Naive thymus-derived CD8-positive, alpha-beta T cell (primary cell): ENCODE data around the gene AFF3. TPM values are rescaled to one million over a fixed set of nuclear protein-coding genes. Genes with fewer than 3 reads are reported as not detected.

ENCODE experiments used
- ATAC-seq, 2 donors: fragments of 150-1000 bp; cut with Tn5 transposase in 1 of 2; sonication (Bioruptor Pico), chemical (Tn5 transposase) in 1 of 2; 1 replicate in 1 of 2; 2 replicates in 1 of 2; pipeline ENCODE4 v1.10.0; 2021; ENCODE audit warnings: mild to moderate bottlenecking in 2 of 2, moderate library complexity in 2 of 2
- POLR2A ChIA-PET: fragments of 350-600 bp; sonication (Branson Sonifier 250); formaldehyde crosslinking; loops from one replicate; lab custom pipeline; 2021; ENCODE audit warnings: antibody characterized with exemption; lab: Charles Lee
- DNase-seq, 10 donors: peaks; one replicate each; pipeline versions ENCODE4 v3.0.0 to v3.0.0-alpha.2; 2020 to 2022
- H3K27ac Mint-ChIP-seq, 10 donors: one replicate each; pipeline ENCODE4 v1.8.0; 2020 to 2022; ENCODE audit warnings: mild to moderate bottlenecking in 10 of 10, mixed read lengths in 10 of 10, moderate library complexity in 4 of 10, inconsistent platforms in 1 of 10
- H3K27me3 Mint-ChIP-seq, 5 donors: one replicate each; pipeline ENCODE4 v1.8.0; 2021 to 2022; ENCODE audit warnings: mixed read lengths in 5 of 5
- H3K36me3 Mint-ChIP-seq, 3 donors: one replicate each; pipeline ENCODE4 v1.8.0; 2020 to 2022; ENCODE audit warnings: mixed read lengths in 3 of 3, mild to moderate bottlenecking in 2 of 3, inconsistent platforms in 1 of 3
- H3K4me1 Mint-ChIP-seq, 4 donors: one replicate each; pipeline ENCODE4 v1.8.0; 2021 to 2022; ENCODE audit warnings: mixed read lengths in 4 of 4
- H3K4me3 Mint-ChIP-seq, 10 donors: one replicate each; pipeline ENCODE4 v1.8.0; 2020 to 2022; ENCODE audit warnings: mild to moderate bottlenecking in 10 of 10, mixed read lengths in 10 of 10, moderate library complexity in 6 of 10, inconsistent platforms in 1 of 10
- H3K9me3 Mint-ChIP-seq, 9 donors: one replicate each; pipeline ENCODE4 v1.8.0; 2020 to 2022; ENCODE audit warnings: mixed read lengths in 9 of 9, mild to moderate bottlenecking in 3 of 9, inconsistent platforms in 1 of 9, moderate library complexity in 1 of 9
- polyA plus RNA-seq, 3 donors: library from polyadenylated mRNA; unstranded; fragments of 300-500 nt; fragmentation: Illumina TruSeq; gene quantifications; one replicate each; pipeline ENCODE4 v1.2.3, GENCODE V29; 2021
- total RNA-seq, 8 experiments: library from RNA in 2 of 8; stranded (reverse) in 2 of 8; gene quantifications; one replicate each; pipeline ENCODE4 v1.2.3 and lab custom pipeline; 2021 to 2026

AFF3 gene
- total and polyA plus RNA-seq, 5 experiments from 2014 or later: 0.50 to 11.9 (median 2.8) TPM

DNA sequence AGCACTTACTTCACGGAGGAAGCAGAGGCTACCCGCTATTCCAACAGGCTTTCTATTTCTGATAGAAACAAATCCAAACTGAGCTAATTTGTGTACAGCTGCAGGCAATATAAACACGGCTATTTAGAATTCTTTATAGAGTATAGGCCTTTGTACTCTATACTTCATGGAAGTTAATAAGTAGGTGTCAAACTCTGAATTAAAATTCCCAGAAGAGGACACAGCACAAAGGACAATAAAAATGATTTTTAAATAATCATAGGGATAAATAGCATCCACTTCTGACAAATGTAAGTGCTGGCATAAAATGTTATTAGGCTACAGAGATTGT is 261.5 kb downstream of the AFF3 start:
- Mint-ChIP-seq H3K4me3 (no peak overlapping the region), H3K36me3 (no peaks in the 10 kb centered on the region), H3K27me3 (peaks cover 0 to 3% (median 0%) of the 10 kb centered on the region in 5 donors), H3K4me1 (peaks cover 0 to 13% (median 0%) of the 10 kb centered on the region in 4 donors), H3K27ac (no peak overlapping the region), H3K9me3 (no peaks in the 10 kb centered on the region)
- DNase-seq (no peak), ATAC-seq (no peak)
- POLR2A ChIA-PET: no interaction called here

DNA sequence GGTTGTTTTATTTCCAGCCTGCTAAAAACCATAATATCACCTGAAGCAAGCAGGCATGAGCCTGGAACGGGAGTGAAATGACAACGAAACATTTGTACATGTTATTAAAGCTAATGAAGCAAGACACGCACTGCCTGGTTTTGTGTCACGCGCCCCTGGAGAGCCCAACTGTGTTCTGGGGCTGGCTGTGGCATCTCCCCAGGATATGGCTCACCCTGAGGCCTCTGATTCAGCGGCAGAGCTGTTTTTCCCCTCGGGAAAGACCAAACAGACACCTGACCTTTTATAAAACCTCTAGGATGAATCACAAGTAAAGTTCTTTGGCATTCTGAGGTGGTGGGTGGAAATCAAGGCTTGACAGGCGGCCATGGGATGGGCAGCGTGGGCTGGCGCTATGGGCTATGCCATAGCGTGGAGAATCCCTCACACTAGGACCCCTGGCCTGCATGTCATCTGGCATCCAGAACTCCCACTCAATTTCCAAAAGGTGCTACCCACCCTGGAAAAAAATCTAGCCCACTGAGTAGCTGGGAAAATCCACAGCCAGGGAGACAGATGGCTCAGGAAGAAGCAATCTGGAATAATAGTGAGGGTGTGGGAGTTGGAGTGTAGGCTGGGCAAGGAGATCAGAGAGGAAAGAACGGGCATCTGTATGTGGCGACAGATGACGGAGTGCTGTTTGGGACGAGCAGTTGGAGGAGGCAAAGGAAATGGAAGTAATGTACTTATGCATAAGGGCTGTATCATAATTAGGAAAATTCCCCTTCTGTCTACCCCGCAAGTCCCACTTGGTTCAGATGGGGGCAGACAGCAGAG is 262.0 kb downstream of the AFF3 start:
- Mint-ChIP-seq H3K4me3 (no peak overlapping the region), H3K27me3 (peaks cover 0 to 3% (median 0%) of the 10 kb centered on the region in 5 donors), H3K36me3 (no peaks in the 10 kb centered on the region), H3K9me3 (no peaks in the 10 kb centered on the region), H3K4me1 (peaks cover 0 to 13% (median 0%) of the 10 kb centered on the region in 4 donors), H3K27ac (no peak overlapping the region)
- DNase-seq (no peak), ATAC-seq (no peak)
- POLR2A ChIA-PET: no interaction called here

DNA sequence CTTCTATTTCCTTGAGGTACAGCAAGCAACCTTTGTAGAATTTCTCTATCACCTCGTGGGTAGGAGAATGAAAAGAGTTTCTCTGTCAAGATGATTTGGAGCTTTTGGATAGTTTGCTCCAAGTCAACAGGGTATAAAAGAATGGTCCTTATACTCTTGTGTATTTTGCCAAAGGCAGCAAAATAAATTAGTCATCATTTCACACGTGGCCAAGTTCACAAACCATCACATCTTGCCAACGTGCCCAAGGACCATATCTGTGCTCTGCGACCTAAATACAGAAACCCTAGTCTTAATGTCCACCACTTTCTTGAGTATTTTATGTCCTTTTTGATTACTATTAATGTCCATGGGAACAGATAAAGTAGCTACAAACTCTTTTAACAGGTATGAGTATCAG is 262.9 kb downstream of the AFF3 start:
- POLR2A ChIA-PET: no interaction called here
- ATAC-seq (no peak), DNase-seq (no peak)
- H3K4me3 Mint-ChIP-seq: no peak overlapping the region
- H3K36me3 Mint-ChIP-seq: no peaks in the 10 kb centered on the region
- H3K4me1 Mint-ChIP-seq: peaks cover 0 to 13% (median 0%) of the 10 kb centered on the region in 4 donors
- peaks cover 0 to 3% (median 0%) of the 10 kb centered on the region in 5 donors for H3K27me3 Mint-ChIP-seq
- H3K9me3 Mint-ChIP-seq: no peaks in the 10 kb centered on the region
- H3K27ac Mint-ChIP-seq: no peak overlapping the region

DNA sequence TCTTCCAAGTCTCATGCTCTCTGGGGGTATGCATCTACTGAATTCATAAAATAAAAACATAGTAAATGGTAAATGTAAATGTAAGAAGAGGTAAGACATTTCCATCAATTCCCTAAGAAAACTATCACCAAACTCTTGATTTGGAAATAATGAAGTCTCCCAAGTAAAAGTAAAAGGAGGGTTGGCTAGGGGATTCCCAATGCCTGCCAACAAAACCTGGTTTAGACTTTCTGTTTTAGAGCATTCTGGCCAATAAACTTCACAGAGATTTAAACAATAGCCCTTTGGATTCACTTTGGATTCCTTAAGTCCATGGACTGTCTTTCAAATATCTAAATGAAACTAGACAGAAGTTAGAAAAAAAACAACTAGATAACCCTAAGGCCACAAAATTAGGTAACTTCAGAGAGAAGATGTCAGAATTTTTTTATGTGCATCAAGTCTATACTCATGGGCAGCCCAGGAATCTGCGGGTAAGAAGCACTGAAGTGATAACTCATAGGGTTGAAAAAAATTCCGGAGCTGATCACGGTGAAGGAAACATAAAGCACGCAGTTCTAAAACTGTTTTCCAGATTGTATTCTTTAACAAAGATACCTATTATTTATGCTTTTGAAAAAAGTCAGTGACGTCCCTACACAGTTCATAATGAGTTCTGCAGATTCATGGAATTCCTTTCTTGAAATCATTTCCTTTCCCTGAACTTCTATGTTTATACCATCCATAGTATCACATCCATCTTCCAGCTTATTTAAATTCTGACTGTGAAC is 263.6 kb downstream of the AFF3 start:
- no peak for DNase-seq
- POLR2A ChIA-PET: no interaction called here
- Mint-ChIP-seq H3K36me3 (no peaks in the 10 kb centered on the region), H3K4me3 (no peak overlapping the region), H3K27ac (no peak overlapping the region), H3K27me3 (peaks cover 0 to 3% (median 0%) of the 10 kb centered on the region in 5 donors), H3K9me3 (no peaks in the 10 kb centered on the region), H3K4me1 (peaks cover 0 to 13% (median 0%) of the 10 kb centered on the region in 4 donors)
- ATAC-seq: no peak

DNA sequence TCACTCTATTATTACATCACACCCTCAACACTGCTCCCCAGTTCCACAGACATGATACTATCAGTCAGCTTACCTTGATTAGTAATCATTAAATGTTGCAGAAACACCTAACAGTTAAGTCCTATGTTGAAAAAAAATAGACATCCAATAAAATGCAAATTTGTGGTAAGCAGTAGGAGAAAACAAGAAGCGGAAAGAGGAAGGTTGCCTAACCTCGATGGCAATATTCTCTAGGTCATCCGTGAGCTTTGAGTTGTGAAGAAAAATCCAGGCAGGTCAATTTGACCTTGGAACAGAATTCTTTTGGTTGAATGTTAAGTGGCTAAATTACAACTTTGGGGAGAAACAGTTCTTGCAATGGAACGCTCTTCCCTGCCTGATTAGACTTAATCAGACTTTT is 264.4 kb downstream of the AFF3 start:
- Mint-ChIP-seq H3K9me3 (no peaks in the 10 kb centered on the region), H3K4me3 (no peak overlapping the region), H3K27me3 (peaks cover 0 to 3% (median 0%) of the 10 kb centered on the region in 5 donors), H3K27ac (no peak overlapping the region), H3K36me3 (no peaks in the 10 kb centered on the region), H3K4me1 (peaks cover 0 to 12% (median 0%) of the 10 kb centered on the region in 4 donors)
- DNase-seq (no peak), ATAC-seq (no peak)
- POLR2A ChIA-PET: no interaction called here

DNA sequence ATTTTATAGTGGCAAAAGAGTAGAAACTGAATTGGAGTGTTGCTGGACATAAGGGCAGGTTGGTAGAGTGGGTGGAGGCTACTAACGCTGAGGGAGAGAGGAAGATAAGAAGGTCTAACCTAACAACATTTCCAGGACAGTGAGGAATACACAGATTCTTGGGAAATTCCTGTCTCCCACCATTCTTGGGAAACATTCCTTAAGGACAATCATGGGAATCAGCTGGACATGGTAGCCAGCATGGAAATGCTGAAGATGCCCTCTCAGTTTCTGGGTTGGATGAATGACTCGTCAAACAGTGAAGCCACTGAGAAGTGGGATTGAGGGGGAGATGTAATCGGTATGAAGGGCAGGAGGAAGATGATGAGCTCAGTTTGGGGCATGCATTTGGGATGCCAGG is 265.4 kb downstream of the AFF3 start:
- H3K4me3 Mint-ChIP-seq: no peak overlapping the region
- no peak overlapping the region for H3K27ac Mint-ChIP-seq
- no peak for DNase-seq
- ATAC-seq: no peak
- no peaks in the 10 kb centered on the region for H3K36me3 Mint-ChIP-seq
- peaks cover 0 to 12% (median 0%) of the 10 kb centered on the region in 4 donors for H3K4me1 Mint-ChIP-seq
- POLR2A ChIA-PET: no interaction called here
- H3K27me3 Mint-ChIP-seq: peaks cover 0 to 3% (median 0%) of the 10 kb centered on the region in 5 donors
- no peaks in the 10 kb centered on the region for H3K9me3 Mint-ChIP-seq

DNA sequence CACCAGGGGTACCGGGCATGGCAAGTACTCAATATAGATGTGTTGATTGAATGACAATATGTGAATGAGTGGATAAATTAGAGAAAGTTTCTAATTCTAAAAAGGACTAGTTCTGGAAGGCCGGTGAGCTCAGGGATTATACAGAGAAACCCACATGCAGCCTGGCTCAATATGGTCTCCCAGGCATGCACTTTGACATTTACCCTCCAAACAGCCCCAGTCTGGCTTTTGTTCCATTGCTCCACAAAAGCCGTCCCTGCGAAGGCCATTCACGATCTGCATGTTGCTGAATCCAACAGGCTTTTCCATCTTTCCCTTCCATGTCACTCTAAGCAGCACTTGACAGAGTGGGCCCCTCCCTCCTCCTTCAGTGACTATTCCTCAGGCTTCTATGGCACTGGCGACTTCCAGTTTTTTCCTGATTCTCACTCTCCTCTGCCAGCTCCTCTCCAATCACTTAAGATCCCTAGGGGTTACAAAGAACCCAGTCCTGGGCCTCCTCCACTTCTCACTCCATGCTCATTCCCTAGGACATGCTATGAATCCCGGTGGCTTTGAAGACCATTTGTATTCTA is 266.7 kb downstream of the AFF3 start:
- Mint-ChIP-seq H3K36me3 (no peaks in the 10 kb centered on the region), H3K4me1 (peaks cover 0 to 12% (median 0%) of the 10 kb centered on the region in 4 donors), H3K4me3 (no peak overlapping the region), H3K27me3 (peaks cover 0 to 3% (median 0%) of the 10 kb centered on the region in 5 donors), H3K9me3 (no peaks in the 10 kb centered on the region), H3K27ac (peak overlapping the region in 1 of 10 donors; percentile 36)
- POLR2A ChIA-PET: no interaction called here
- no peak for DNase-seq
- no peak for ATAC-seq

DNA sequence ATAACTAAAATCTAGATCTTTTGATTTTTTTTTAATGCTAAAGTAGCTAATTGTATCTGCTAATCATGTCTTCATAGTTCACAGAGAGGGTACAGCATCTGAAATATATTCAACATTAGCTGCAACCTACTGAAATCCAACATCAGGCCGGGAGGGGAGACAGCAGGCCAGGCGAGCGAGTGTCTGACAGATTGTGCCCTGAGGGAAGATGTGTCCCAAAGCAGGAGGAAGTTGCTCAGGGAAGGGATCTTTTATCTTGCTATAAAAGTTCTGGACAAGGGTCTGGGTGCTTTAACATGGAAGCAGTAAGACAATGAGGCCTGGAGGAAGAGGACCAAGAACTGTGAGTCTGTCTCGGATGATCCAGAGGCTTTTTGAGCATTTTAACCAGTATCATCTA is 274.1 kb downstream of the AFF3 start:
- POLR2A ChIA-PET: no interaction called here
- no peak overlapping the region for H3K4me3 Mint-ChIP-seq
- H3K4me1 Mint-ChIP-seq: peaks cover 0 to 32% (median 0%) of the 10 kb centered on the region in 4 donors
- H3K36me3 Mint-ChIP-seq: no peaks in the 10 kb centered on the region
- no peaks in the 10 kb centered on the region for H3K27me3 Mint-ChIP-seq
- no peak overlapping the region for H3K27ac Mint-ChIP-seq
- DNase-seq (no peak), ATAC-seq (no peak)
- H3K9me3 Mint-ChIP-seq: no peaks in the 10 kb centered on the region

DNA sequence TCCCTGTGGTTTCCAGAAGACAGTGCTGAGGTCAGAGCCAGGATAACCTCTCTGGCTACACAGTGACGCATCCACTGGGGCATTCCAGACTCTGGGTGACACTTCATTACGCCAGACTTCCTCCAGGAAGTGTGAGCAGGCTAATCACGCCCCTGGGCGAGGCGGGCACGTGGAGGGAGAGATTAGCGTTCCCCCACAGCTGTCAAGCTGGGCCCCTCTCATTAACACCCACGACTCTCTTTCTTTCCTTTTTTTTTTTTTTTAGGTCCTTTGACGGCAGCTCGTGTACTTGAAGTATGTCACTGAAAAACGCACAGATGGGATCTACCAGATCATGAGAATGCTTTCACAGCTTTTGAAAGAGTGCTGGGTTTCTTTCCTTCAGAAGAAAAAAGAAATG is 274.6 kb downstream of the AFF3 start:
- ATAC-seq: no peak
- Mint-ChIP-seq H3K9me3 (no peaks in the 10 kb centered on the region), H3K4me3 (no peak overlapping the region), H3K27me3 (no peaks in the 10 kb centered on the region), H3K27ac (no peak overlapping the region), H3K36me3 (no peaks in the 10 kb centered on the region), H3K4me1 (peaks cover 0 to 35% (median 0%) of the 10 kb centered on the region in 4 donors)
- POLR2A ChIA-PET: no interaction called here
- DNase-seq: no peak

DNA sequence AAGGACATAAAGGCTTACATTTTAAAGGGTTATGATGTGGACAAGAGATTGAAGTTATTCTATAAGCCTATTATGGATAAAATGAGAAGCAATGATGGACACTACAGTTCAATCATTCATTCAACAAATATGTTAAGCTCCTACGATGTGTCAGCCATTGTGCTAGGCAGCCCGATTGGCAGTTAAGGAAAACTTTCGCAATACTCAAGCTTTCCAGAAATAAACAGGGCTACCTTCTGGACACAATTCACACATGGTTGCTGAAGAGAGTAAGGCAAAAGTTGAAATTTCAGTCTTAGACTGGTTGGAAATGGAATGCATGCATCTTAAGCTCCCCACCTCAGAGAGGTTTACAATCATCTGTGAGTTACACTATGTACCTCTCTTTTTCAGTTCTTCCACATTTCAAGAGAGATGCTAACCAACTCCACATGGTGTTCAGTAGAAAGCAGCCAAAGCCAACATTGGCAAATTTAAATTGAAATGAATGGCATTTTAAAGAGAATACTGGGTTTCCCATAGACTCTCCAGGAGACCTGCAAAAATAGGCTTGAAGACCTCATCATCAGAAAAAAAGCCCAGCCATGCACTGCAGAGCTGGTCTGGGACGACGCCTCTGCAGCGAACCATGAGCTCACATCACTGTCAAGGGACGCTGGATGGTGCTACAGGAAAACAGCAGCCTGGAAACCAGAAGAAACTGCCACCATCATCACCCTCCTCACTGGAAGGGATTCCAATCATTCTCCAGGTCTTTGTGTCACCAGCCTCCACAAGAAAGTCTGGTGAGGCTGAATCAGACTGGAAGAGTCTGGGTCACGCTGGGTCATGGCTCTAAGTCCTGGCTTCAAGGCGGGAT is 276.3 kb downstream of the AFF3 start:
- ATAC-seq: no peak
- POLR2A ChIA-PET: no interaction called here
- no peak overlapping the region for H3K27ac Mint-ChIP-seq

DNA sequence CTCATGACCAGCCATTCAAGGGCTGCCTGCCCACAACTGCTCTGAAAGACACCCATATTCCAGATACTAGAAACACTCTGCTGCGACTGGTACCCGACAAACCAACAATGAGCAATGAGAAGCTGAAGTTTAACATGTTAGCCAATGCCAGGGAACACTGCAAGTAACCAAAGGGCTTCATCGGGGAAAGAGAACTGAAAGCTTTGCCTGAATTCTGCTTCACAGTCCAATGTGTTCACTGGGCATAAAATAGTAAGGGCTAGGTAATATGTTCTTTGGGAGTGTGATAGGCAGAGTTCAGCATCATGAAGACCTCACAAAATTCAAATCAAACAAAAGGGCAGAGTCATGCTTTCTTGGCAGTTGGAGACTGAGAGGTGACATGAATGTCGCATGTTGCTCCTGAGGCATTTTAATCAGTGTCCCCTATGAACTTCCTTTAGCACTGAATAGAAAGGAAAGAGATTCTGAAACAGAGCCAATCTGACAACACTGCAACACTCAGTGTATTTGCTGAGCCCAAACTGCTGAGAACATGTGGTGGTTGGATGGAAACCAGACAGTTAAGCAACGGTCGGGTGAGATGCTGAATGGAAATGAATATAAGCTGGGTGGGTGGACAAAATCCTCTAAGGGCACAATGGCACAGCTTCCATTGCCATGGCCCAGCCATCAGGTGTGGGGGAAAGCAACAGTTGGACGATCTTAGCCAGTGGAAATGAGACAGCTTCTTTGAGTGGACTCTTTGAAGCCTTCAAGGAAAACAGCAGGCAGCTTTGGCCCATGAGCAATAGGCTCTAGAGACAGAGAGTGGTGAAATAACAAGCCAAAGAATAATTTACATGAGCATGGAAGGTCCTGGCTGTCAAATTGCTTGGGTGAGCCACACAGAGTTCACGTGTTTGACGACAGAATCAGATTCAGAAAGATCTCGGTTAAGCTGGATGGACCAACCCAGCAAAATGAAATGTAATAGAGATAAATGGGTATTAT is 277.5 kb downstream of the AFF3 start:
- ATAC-seq: no peak

More for the DNA sequence above, 276.3 kb downstream of the AFF3 start:
- Mint-ChIP-seq H3K27me3 (no peaks in the 10 kb centered on the region), H3K36me3 (no peaks in the 10 kb centered on the region), H3K4me3 (no peak overlapping the region), H3K4me1 (peaks cover 0 to 51% (median 14%) of the 10 kb centered on the region in 4 donors), H3K9me3 (no peaks in the 10 kb centered on the region)
- DNase-seq: no peak

More for the DNA sequence above, 277.5 kb downstream of the AFF3 start:
- Mint-ChIP-seq H3K27ac (no peak overlapping the region), H3K36me3 (no peaks in the 10 kb centered on the region), H3K9me3 (no peaks in the 10 kb centered on the region), H3K4me3 (peak overlapping the region in 1 of 10 donors; percentile 39), H3K27me3 (no peaks in the 10 kb centered on the region), H3K4me1 (peaks cover 0 to 55% (median 16%) of the 10 kb centered on the region in 4 donors)
- DNase-seq: no peak
- POLR2A ChIA-PET: no interaction called here
